COR-L47 (cell line): ENCODE data around the gene SUCLG2.

Experiments used
- DNase-seq: peaks from one replicate; lab custom pipeline; 2025; lab: John Stamatoyannopoulos, UW

The SUCLG2 gene

GRCh38 chr3:67649681-67650080, 4.7 kb downstream of the SUCLG2 start:
- DNase-seq, result no peak

- DNase-seq, result no peak
Measured at GRCh38 chr3:67648701-67649100, 5.7 kb downstream of the SUCLG2 start.

- DNase-seq, result no peak
Measured at GRCh38 chr3:67648229-67648628, 6.2 kb downstream of the SUCLG2 start.

- DNase-seq, result no peak
Measured at GRCh38 chr3:67647390-67647878, 7.0 kb downstream of the SUCLG2 start.

- DNase-seq, result no peak
Measured at GRCh38 chr3:67646586-67647234, 7.7 kb downstream of the SUCLG2 start.

GRCh38 chr3:67644827-67645226, 9.6 kb downstream of the SUCLG2 start:
- DNase-seq, result no peak

GRCh38 chr3:67642734-67643133, 11.7 kb downstream of the SUCLG2 start:
- DNase-seq, result no peak

- no peak for DNase-seq
Measured at GRCh38 chr3:67642190-67642589, 12.2 kb downstream of the SUCLG2 start.

- no peak for DNase-seq
Measured at GRCh38 chr3:67641451-67641850, 13.0 kb downstream of the SUCLG2 start.

- no peak for DNase-seq
Measured at GRCh38 chr3:67640023-67640660, 14.3 kb downstream of the SUCLG2 start.

GRCh38 chr3:67637255-67637900, 17.0 kb downstream of the SUCLG2 start:
- DNase-seq, result no peak

- no peak for DNase-seq
Measured at GRCh38 chr3:67635806-67636205, 18.6 kb downstream of the SUCLG2 start.

GRCh38 chr3:67635257-67635656, 19.2 kb downstream of the SUCLG2 start:
- no peak for DNase-seq

GRCh38 chr3:67630666-67631362, 23.6 kb downstream of the SUCLG2 start:
- DNase-seq, result no peak

- no peak for DNase-seq
Measured at GRCh38 chr3:67624687-67625086, 29.7 kb downstream of the SUCLG2 start.

- no peak for DNase-seq
Measured at GRCh38 chr3:67624078-67624477, 30.3 kb downstream of the SUCLG2 start.

- DNase-seq, result no peak
Measured at GRCh38 chr3:67622652-67623051, 31.8 kb downstream of the SUCLG2 start.

- DNase-seq, result no peak
Measured at GRCh38 chr3:67620869-67621268, 33.5 kb downstream of the SUCLG2 start.

- DNase-seq, result no peak
Measured at GRCh38 chr3:67619991-67620390, 34.4 kb downstream of the SUCLG2 start.

GRCh38 chr3:67617518-67617917, 36.9 kb downstream of the SUCLG2 start:
- no peak for DNase-seq

GRCh38 chr3:67616046-67616445, 38.4 kb downstream of the SUCLG2 start:
- DNase-seq, result no peak

- DNase-seq, result no peak
Measured at GRCh38 chr3:67614195-67614594, 40.2 kb downstream of the SUCLG2 start.

GRCh38 chr3:67610458-67610857, 44.0 kb downstream of the SUCLG2 start:
- DNase-seq, result no peak
